HG03159 (cell line): ENCODE data around the gene SNAP47.

ENCODE experiments used
- ATAC-seq: cut with Tn5 transposase; IDR thresholded peaks from one replicate; pipeline ENCODE4 v1.9.1; 2021; ENCODE audit warnings: mild to moderate bottlenecking, moderate library complexity; ENCODE audit not compliant: unreplicated experiment

SNAP47 gene

DNA sequence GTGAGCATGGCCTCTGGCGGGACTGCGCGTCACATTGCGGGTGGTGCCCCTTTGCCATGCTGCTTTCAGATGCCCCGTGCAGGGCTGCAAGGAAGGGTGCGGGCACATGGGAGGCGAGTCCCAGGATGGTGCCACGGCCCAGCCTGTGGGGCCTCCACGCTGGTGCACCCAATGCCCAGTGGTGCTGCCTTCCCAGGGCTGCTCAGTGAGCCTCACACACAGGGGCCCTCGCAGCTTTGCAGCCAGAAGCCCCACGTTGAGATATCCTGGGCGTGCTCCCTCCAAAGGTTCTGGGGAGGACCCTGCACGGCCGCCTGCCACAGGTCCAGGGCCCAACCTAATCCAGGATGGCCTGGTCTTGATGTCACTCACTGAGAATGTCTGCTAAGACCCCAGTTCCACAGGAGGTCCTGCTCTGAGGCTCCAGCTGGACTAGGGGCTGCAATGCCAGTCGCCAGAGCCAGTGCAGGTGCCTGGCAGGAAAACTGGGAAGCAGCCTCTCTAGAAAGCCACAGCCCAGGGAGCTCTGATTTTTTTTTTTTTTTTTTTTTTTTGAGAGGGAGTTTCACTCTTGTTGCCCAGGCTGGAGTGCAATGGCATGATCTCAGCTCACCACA, 46.2 kb downstream of the SNAP47 start:
- ATAC-seq, result no peak

DNA sequence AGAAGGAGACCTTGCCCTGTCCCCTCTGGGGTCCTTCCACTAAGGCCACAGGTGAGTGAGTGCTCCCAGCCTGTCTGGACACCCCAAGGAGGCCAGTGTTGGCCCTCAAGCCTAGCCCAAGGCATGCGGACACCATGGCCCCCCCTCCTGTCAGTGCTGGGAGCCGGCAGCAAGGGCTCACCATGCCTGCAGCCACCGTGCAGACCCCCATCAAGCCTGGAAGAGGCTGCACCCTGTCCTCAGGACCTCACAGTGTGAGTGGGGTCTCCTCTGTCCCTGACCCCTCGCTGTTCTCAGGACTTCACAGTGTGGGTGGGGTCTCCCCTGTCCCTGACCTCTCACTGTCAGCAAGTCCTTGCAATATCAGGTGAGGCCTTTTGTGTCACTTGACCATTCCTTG, 47.0 kb downstream of the SNAP47 start:
- no peak for ATAC-seq

DNA sequence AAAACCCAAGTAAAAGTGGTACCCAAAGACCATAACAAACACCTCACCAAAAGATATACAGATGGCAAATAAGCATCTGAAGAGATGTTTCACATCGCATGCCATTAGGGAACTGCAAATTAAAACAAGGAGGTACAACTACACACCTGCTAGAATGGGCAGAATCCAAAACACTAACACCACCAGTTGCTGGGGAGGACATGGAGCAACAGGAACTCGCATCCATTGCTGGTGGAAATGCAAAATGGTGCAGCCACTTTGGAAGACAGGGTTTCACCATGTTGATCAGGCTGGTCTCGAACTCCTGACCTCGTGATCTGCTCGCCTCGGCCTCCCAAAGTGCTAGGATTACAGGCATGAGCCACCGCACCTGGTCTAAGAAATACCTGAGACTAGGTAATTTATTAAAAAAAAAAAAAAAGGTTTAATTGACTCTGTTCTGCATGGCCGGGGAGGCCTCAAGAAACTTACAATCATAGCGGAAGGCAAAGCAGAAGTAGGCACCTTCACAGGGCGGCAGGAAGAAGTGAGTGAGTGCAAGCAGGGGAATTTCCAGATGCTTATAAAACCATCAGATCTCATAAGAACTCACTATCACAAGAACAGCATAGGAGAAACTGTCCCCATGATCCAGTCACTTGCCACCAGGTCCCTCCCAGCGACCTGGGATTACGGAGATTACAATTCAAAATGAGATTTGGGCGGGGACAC, 50.0 kb downstream of the SNAP47 start:
- ATAC-seq, result no peak

DNA sequence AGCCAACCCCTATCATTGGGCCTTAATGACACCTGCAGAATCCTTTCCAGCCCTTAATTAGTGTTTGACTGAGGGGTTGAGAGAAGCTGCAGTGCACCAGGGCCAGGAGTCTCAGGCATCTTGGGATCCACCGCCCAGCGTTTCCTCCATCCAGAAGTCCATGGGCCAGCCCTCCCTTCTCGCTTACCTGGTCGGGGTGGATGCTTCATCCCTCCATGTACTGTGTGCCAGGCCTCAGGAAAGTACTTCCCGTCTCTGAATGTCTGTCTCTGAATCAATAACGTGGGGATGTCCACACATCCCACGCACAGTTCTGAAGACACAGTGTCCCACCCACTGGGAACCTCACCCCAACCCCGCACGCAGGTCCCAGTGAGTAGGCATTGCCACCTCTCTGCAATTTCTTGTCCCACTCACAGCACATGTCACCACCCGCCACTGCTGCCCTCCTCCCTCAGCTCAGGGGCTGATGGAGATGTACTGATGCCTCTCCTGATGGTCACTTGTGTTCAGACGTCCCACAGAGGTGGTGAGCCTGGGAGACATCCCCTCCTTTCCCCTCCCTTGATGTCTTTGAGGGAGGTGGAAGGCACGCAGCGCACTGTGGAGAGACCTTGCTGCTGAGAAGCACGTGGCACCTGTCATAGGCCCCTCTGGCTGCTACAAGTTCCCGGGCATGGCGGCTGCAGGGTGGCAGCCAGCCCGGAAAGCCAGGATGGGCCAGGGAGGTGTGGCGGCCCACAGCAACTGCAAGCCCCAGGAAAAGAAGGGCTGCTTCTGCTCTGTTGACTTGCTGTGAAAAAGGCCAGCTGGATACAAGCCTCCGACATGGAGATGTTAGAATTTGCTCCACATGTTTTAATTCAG, 50.8 kb downstream of the SNAP47 start:
- no peak for ATAC-seq

DNA sequence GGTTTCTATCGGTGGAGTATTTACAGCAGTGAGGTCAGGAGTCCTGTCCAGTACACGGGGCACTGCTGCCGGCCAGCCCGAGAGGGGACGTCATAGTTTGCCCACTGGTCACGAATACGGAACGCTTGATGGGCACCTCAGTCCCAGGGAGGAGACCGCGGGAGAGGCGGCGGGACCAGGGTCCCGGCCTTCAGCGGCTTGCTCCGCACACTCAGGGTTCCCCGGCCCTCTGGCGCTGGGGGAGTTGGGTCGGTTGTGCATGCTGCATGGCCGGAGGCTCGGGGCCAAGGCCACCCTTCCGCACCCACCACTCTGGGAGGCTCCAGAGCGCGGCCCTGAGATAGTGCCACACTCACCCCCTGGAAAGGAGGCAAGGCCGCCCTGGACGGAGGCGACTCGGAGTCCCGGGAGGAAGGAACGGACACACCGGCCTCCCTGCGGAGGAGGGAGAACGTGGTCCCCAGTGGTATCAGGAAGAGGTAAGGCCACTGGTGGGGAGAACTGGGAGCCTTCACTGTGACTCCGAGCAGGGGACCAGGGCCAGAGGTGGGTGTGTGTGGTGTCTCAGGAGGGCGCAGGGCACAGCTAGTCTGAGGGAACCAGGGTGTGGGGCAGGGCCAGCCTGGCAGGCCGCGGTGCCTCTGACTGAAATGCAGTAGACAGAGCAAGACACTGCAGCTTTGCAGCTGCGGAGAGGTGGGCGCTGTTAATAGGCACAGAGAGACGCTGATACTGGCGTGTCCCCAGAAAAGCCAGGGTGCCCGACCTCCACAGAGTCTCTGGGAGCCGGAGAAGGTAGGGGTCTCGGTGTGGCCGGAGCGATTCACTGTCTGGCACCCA, 51.7 kb downstream of the SNAP47 start:
- ATAC-seq, result peak; percentile 3

DNA sequence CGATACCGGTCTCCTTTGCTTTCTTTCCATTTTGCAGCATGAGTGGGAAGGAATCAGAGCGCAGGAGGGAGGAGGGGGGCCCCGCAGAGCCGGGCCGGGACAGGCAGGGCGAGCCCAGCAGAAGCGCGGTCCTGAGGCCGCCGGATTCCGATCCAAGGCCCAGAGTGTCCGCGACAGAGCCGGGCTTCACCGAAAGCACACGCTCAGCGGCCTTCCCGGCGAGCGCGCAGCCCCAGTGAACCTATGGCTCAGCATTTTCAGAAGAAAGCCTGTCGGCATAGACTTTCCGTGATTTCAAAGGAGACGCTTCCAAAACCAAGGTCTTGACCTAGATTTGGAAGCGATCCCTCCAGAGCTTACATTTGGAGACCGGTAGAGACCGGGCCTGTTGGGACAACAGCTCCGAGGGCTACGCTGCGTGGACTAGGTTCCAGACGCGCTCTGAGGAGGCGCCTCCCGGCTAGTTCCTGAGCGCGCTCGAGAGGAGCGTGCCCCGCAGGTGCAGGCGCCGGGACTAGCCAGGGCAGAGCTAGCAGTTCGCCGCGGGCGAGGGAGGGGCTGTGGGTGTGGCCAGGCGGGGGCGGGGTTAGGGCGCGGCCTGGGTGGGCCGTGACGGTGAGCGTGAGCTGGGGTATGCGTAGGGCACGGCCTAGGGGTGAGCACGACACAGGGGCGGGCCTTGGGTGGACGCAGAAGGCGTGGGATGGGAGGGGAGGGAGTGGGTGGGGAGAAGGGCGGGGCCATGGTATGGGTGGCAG, 52.5 kb downstream of the SNAP47 start:
- ATAC-seq, result peak; percentile 90

DNA sequence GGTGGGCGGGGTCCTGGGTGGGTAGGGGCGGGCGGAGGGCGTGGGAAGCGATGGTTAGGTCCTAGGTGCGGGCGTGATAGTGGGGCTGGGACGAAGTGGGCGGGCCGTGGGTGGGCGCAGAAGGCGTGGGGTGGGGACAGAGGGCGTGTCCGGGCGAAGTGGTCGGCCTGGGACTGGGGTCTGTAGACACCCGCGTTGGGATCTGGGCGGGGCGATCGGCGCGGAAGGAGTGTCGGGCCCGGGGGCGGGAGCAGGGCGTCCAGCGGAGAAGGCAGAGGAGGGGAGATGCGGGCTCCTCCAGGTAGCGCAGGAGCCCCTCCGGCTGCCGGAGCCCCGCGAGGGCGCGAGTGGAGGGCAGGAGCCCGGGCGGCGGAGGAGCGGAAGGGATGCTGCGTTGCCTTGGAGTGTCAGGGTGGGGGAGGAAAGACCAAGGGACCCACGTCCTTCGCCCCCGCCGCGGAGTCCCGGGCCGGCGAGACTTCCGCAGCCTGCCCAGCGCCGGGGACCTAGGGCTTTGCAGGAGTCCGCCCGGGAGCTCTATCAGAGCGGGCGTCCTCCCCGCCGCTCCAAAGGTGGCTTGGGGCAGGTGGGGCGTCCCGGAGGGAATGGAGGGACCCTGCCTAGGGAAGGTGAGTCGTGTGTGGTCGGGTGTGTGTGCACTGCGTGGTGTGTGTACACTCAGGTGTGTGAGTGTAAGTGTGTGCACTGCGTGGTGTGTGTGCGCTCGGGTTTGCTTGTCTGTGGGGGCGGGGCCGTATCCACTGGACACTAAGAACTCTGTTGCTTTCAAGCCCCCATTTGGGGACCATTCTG, 53.2 kb downstream of the SNAP47 start:
- peak; percentile 45 for ATAC-seq

DNA sequence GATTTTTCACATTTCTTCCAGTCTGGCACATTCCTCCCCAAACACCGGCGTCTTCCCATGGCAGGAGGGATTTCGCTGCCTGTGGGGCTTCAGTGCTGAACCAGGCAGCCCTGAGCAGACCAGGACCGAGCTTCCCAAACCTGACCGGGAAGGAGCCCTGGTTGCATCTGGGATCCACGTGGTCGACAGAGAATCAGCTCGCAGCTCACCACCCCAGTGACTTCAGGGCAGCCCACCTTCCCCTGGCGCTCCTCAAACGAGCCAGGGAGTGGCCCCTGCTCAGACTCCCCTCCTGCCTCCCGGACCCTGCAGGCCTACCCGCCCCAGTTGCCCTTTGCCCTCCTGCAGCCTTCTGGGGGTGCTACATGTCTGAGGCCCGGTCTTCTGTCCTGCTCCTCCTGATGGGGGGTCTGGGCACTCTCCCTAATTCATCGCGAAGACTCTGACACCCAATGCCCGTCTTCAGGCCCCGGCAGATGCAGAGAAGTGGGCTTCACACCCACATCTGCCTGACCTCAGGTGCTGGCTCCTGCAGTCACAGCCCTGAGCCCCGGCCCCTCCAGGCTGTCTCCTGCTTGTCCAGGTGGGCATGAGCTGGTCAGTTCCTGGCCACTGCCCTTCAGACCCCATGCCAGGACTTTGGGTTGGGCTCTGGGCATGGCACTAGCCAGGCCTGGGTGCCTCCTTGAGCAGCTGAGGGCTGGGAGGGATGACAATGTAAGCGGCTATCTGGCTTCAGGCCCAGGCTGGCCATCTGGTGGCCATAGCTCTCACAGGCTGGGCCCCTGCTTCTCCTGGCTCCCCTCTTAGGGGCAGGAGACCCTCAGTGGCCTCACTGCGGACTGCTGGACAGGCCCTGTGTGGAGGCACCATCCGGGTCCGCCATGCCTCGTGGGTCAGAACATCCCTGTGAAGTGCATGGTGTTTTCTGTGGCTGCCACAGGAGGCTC, 54.1 kb downstream of the SNAP47 start:
- ATAC-seq, result no peak

DNA sequence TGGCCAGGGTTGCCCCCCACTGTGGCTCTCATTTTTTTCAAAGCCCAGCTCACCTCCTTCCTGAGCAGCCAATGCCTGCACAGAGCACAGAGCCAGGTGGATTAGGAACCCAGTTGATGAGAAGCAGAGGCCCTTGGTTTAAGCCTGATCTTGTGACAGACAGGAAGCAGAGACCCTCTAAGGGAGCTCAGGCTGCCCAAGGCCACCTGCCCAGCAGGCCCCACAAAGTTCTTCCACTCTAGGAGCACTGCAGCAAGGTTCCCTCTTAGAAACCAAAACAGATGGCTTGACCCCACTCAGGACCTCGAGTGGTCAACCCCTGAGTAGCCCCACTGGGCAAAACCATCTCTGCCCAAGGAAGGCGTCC, 54.8 kb downstream of the SNAP47 start:
- ATAC-seq, result no peak

DNA sequence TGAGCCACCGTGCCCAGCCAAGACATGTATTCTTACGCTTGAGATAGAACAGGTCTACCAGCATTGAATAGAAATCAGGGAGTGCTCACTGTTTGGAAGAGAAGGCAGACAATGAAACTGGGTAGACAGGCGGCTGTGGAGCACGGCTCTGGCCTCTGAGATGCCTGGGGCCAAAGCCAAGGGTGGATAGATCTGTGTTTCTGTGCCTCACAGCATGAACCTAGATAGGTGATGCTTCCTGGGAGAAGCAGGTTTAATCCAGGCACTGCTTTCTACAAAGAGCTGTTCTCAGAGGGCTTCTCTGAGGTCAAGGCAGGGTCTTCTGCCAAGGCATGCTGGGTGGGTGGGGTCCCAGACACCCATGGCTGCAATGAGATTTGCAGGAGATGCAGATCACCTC, 55.6 kb downstream of the SNAP47 start:
- ATAC-seq, result no peak

DNA sequence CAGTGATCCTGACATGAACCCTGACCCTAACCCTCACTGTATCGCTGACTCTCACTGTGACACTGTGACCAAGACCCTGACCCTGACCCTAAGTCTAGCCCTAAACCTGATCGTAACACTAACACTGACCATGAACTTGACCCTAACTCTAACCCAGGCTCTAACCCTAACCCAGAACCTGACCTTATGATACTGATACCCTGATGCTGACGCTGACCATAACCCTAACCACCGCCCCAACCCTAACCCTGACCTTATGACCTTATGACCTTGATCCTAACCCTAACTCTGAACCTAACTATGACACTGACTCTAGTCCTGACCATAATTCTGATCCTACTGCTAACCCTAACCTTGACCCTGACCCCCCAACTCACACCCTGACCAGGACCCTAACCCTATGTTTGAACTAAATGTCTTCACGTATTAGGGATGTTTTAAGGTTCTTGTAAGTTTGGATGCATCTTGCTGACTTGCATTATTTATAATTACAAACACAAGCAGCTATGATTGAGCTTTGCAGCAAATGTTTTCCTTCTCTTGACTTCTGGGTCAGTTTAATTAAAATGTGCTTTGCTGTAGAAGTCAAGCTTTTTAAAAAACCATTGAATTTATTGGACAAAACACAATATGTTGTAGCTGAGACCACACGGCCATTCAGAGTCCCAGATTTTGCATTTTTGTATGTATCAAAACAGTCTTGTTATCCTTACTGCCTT, 56.3 kb downstream of the SNAP47 start:
- no peak for ATAC-seq

DNA sequence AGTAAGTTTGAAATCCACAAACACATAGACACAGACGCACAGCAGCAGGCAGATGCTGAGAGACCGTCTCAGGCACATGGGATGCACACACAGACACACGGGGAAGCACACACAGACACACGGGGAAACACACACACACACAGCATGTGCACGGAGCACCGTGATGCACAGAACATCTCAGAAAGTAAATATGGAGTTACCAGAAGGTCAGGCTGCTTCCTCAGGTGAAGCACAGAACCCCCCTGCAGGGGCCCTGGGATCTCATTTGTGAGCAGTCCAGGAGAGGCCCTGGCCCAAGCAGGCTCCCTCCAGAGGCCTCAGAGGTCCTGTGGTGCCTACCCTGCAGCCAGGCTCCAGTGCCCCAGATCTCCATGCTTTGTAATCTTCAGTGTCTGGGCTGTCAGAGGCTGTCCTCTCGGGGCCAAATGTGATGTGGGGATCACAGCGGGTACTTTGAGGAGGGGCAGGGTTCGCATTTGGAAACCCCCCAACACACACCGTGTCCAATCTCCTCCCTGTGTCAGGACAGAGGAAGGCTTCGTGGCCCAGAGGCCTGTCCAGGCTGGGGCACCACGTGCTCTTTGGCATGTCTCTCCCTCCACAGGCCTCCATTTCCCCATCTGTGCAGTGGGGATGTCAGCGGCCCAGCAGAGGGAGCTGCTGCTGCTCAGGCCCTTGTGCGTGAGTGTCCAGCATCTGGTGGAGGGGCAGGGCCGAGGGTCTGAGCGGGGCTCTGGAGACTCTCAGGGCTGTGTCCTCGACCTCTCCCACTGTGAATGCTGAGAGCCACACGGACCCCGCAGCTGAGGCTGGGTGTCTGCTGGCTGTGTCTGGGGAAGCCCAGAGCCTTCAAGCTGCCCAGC, 57.2 kb downstream of the SNAP47 start:
- no peak for ATAC-seq

DNA sequence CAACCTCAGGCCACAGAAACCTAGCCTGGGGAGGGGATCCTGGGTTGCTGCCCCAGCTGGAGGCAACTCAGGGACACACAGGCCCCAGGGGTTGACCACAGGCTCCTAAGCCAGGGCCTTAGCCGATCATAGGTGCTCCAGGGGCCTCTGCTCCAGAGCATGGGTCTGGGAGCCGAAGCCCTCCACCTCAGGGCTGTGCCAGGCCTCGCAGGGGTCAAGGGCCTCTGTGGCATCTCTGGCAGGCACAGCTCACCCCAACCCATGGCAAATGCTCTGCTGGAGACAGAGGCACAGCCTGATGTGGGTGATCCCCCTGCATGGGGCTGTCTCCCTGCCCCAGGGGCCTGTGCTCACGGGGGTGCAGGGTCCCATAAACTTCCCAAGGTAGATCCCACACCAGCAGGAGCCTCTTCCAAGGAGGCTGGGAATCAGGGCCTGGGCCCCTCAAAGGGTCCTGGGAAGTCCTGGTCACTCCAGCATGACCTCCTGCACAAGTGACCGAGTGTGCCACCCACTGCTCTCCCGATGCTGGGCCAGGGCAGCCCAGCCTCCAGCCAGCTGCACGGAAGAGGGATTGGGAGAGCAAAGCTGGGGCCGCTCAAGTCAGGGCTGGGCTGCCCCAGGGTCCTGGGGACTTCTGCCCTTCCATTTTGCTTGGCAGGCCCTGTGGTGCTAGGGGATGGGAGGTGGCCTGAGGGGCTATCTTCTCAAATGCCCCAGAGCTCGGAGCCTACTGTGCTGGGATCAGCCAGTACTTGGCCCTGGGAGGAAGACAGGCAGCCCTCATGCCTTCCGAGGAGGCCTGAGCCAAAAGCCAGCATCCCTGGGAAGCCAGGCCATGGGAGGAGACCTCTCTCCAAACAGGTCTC, 58.1 kb downstream of the SNAP47 start:
- no peak for ATAC-seq

DNA sequence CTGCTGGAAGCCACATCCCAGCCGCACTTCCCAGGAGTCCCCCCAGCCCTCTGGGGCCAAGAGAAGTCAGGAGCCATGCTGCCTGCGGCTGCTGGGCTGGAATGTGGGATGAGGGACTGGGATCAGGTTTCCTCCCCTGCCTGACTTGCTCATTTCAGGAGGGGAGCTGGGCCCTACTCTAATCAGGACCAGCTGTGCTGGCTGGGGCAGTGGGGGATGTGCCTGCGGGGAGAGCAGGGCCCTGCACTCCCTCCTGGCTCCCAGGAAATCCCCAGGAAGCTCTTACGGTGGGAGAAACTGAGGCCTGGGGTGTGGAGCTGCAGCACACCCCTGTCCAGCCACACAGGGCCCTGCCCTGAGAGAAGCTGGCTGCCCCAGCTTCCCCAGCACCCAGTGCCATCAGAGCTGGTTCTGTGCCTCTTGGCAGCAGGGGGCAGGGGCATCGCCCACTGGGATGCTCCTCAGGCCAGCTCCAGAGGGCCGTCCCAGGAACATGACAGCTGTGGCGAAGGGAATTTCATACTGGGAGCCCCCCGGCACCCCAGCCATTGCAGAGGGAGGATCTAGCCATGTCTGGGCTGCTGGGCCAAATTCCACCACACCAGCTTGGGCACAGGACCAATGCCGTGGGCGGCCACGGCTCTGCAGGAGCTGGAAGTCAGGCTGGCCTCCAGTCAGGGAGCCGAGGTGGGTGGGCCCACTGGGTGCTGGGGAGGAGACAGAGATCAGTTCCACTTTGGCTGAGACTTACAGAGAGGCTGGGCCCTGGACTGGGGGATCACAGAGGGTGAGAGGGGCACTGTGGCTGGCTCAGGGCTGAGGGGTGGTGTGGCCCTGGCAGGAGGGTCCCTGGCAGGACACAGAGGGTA, 58.9 kb downstream of the SNAP47 start:
- no peak for ATAC-seq

DNA sequence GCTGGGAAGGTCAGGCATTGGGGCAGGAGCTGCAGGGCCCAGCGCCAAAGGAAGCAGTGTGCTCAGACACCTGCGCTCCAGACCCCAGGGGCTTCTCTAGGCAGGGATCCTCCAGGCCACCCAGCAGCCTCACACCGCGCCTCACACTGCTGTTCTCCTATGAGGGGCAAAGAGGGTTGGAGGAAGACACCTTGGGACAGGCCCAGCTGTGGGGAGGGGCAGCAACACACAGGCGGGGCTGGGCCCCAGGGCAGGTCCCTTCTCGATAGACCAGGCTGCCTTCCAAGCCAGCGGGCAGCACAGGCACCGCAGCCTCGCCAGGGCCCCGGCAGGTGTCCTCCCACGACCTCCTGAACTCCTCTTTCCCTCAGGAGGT, 59.6 kb downstream of the SNAP47 start:
- no peak for ATAC-seq
